H54 (cell line): ENCODE measurements around the gene FAM81A.

Experiments used
- DNase-seq: peaks from one replicate; pipeline ENCODE4 v3.0.0; 2011; ENCODE audit warnings: low spot score, mixed read lengths; ENCODE audit not compliant: insufficient read length
- FAIRE-seq: peaks from 3 replicates; lab custom pipeline; 2011; peaks lifted over from hg19 to GRCh38; lab: Jason Lieb, UNC
- POLR2A ChIP-seq: IDR thresholded peaks from 2 replicates; pipeline ENCODE4 v1.6.1; 2011; ENCODE audit warnings: low read depth, mild to moderate bottlenecking, low read length

Gene FAM81A

GRCh38 chr15:59528429-59528828 is 90.4 kb downstream of the FAM81A start:
- DNase-seq (no peak), FAIRE-seq (no peak)
- no peak for TF ChIP-seq POLR2A

GRCh38 chr15:59528961-59529402 is 91.0 kb downstream of the FAM81A start:
- no peak for TF ChIP-seq POLR2A
- DNase-seq (peak; percentile 53), FAIRE-seq (peak; percentile 71)

DNA sequence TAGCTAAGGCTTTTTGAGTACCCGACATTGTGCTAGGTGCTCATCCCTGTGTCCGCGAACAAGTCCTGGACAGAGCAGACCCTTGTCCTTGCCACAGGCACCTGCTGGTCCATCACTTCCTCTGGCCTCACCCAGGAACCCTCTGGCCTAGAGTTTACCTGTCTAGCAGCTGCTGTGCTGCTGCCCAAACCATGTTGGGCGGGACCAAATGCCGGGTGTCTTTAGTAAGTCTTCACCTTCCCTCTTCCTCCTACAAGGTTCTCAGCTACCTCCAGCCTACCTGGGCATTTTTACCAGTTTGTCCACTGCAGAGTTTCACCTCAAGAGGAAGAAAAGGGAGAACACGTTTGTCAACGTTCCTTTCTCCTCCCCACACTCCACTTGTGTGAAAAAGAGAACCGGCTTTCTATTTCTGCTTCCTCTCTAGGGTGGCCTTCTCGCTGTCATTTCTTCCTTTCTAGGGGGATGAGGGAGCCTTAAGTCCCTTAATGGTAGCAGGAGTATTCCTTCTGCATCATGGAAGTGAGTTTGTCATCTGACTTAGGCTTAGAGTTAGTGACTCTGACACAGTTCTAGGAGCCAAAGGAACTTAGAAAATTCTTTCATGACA is 93.2 kb downstream of the FAM81A start:
- TF ChIP-seq POLR2A = no peak
- DNase-seq (no peak), FAIRE-seq (no peak)

- no peak for FAIRE-seq
- no peak for DNase-seq
These were observed 94.9 kb downstream of the FAM81A start for GRCh38 chr15:59532770-59533379.

GRCh38 chr15:59536553-59536952 is 98.6 kb downstream of the FAM81A start:
- no peak for TF ChIP-seq POLR2A
- no peak for FAIRE-seq
- DNase-seq = no peak

More at GRCh38 chr15:59532770-59533379, 94.9 kb downstream of the FAM81A start:
- TF ChIP-seq POLR2A = no peak

DNA sequence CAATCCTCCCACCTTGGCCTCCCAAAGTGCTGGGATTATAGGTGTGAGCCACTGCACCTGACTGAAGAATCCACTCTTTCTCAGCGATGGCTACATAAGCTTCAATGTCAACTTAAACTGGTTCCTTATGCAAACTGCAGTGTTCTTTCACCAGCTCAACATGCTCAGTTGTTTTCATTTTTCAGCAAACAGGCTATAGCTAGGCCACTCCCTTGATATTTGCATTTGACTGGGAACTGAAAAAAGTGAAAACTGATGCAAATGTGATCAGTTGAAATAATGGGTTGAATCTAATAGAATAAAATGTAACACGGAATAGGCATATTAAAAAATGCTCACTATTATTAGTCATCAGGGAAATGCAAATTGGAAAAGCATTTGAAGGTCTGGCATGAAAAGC is 99.4 kb downstream of the FAM81A start:
- no peak for TF ChIP-seq POLR2A
- no peak for DNase-seq
- no peak for FAIRE-seq

- TF ChIP-seq POLR2A = no peak
- DNase-seq (no peak), FAIRE-seq (no peak)
These were observed 100.5 kb downstream of the FAM81A start for GRCh38 chr15:59538494-59538893.

- no peak for TF ChIP-seq POLR2A
- DNase-seq (no peak), FAIRE-seq (no peak)
These were observed 101.8 kb downstream of the FAM81A start for GRCh38 chr15:59539799-59540198.

DNA sequence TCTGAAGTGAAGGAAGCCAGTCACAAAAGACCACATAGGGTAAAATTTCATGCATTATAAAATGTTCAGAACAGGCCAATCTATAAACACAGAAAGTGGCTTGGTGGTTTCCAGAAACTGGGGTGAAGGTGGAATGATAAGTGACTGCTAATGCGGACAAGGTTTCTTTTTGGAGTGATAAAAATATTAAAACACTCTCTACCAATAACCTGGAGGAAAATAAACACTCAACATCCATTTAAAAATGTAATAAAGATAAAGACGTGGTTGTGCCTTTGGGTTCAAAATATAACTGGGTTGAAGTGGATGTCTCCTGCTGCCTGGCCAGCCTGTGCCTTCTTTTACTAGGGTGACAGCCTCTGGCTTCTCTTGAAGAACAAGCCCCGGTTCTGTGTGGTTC is 102.7 kb downstream of the FAM81A start:
- no peak for TF ChIP-seq POLR2A
- DNase-seq (no peak), FAIRE-seq (no peak)

DNA sequence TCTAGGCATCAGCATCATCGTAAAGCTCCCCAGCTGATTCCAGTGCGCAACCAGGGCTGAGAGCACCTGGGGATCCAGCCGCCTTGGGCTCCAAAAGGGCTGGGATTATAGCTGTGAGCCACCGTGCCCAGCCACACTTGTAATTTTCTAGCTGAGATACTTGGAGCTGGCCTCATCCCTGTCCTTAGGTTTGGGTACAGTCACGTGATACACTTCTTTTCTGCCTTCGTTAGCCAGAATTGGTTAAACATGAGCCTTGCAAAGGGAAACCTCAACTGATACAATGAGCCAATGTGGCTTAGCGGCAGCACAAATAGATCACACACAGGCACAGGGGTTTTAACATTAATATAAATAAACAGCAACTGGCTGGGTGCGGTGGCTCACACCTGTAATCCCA is 103.8 kb downstream of the FAM81A start:
- DNase-seq (no peak), FAIRE-seq (no peak)
- TF ChIP-seq POLR2A = no peak

DNA sequence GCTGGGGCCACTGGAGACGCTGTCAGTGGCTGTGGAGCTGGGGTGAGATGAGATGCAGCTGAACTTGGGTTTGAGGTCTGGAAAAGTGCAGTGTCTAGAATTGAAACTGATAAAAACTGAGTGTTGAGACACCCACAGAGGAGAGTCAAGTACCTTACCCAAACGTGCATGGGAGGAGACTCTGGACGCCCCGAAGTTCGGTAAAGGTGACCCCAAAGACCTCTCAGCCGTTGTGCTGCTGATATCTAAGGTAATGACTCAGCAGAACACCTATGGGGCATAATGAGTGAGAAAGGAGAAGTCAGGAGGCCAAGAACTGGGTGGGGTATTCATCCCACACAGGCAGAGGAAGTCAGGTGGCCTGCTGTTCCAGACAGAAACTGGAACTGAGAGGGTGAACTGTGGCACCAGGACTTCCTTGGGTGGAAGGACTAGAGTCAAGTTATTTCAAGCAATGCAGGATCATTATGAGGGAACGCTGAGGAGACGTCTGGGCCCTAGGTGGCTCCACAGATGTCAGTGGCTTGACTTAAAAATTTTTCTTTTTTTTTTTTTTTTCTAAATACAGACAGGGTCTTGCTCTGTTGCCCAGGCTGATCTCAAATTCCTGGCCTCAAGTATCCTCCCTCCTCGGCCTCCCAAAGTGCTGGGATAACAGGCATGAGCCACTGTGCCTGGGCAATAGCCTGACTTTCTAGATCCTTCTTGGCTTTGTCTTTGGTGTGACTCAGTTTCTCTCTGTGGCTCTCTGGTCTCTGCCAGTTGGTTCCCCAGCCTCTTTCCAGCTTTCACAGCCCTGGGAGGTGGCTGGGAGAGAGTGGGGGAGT is 105.9 kb downstream of the FAM81A start:
- FAIRE-seq (no peak), DNase-seq (no peak)
- TF ChIP-seq POLR2A = no peak

DNA sequence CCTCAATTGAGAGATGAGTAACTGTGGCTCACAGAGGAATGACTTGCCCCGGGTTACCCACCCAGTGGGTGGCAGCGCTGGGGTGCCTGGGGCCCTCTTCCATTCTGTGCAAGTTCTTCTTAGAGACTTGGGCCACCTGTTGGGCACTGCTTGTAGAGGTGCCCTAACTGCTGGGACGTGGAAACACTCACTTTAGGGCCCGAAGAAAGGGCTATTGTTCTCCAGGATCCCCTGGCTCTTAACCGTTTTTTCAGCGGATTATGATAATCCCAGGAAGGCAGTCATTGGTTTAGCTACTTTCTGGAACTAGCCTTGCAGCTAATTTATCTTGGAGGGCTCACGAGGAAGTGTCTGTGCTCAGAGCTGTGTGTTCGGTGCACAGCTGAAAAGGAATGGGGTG is 107.6 kb downstream of the FAM81A start:
- no peak for TF ChIP-seq POLR2A
- FAIRE-seq = no peak
- DNase-seq = no peak

- no peak for TF ChIP-seq POLR2A
- FAIRE-seq (no peak), DNase-seq (no peak)
These were observed 110.7 kb downstream of the FAM81A start for GRCh38 chr15:59548501-59549226.
